Prostate gland (tissue), 2 donors: ENCODE measurements around the gene C1QTNF9.

Experiments
- CTCF ChIP-seq, 4 experiments: fragments of 200-600 bp in 2 of 4; fragments of 450-650 bp in 2 of 4; sonication (generic) in 2 of 4; IDR thresholded peaks; 1 replicate in 3 of 4; 2 replicates in 1 of 4; pipeline ENCODE4 v1.5.1; 2016 to 2019; ENCODE audit warnings: antibody characterized with exemption in 4 of 4, mild to moderate bottlenecking in 2 of 4, moderate library complexity in 2 of 4
- POLR2A ChIP-seq: fragments of 450-650 bp; IDR thresholded peaks from one replicate; pipeline ENCODE4 v1.6.1; 2016; ENCODE audit warnings: antibody characterized with exemption, mild to moderate bottlenecking
- POLR2AphosphoS5 ChIP-seq: sonication (generic); formaldehyde crosslinking; IDR thresholded peaks from one replicate; pipeline ENCODE4 v1.6.1; 2017; ENCODE audit warnings: antibody characterized with exemption

- no peak for TF ChIP-seq CTCF (IDR thresholded peaks at IDR 0.05)
- TF ChIP-seq POLR2A = no peak
- peak; percentile 11 for TF ChIP-seq POLR2AphosphoS5
These were observed 37.6 kb upstream of the C1QTNF9 start for GRCh38 chr13:24271601-24272451.
